GM12878 (cell line): ENCODE measurements around the gene ZNF644.

Experiments used
- ASH2L ChIP-seq: fragments of 300-600, 200-600 bp; sonication (generic); IDR thresholded peaks from 2 replicates; pipeline ENCODE4 v1.6.1; 2017; ENCODE audit warnings: low read depth, mild to moderate bottlenecking, borderline replicate concordance
- CBX3 ChIP-seq: fragments of 200-600 bp; sonication (generic); IDR thresholded peaks from 2 replicates; pipeline ENCODE4 v1.6.1; 2016; ENCODE audit warnings: low read depth, borderline replicate concordance
- CTCF ChIP-seq, 3 experiments: IDR thresholded peaks in 2 of 3; conservative IDR thresholded peaks in 1 of 3; 2 replicates each; pipeline ENCODE4 v1.5.1; 2011; ENCODE audit warnings: low read depth in 3 of 3, low read length in 3 of 3, mild to moderate bottlenecking in 3 of 3, control low read depth in 2 of 3, moderate library complexity in 2 of 3, inconsistent platforms in 1 of 3, mixed read lengths in 1 of 3; ENCODE audit not compliant: control insufficient read depth in 2 of 3, insufficient read depth in 1 of 3; ENCODE audit errors: extremely low read depth in 1 of 3
- IRF4 ChIP-seq: IDR thresholded peaks from 2 replicates; pipeline ENCODE4 v1.6.1; 2011; ENCODE audit warnings: low read depth, low read length
- POLR2A ChIP-seq: IDR thresholded peaks from 2 replicates; pipeline ENCODE4 v1.6.1; 2011; ENCODE audit warnings: low read depth, mild to moderate bottlenecking, low read length
- RAD21 ChIP-seq: IDR thresholded peaks from 2 replicates; pipeline ENCODE4 v1.6.1; 2011; ENCODE audit warnings: mild to moderate bottlenecking, low read depth, low read length, moderate library complexity; ENCODE audit not compliant: insufficient read depth
- TF ChIP-seq, protein P1 (sequence below): fragments of 150-350 bp; IDR thresholded peaks from 2 replicates; pipeline ENCODE4 v1.6.1; 2014; ENCODE audit warnings: mild to moderate bottlenecking, low read depth, low read length

DNA sequence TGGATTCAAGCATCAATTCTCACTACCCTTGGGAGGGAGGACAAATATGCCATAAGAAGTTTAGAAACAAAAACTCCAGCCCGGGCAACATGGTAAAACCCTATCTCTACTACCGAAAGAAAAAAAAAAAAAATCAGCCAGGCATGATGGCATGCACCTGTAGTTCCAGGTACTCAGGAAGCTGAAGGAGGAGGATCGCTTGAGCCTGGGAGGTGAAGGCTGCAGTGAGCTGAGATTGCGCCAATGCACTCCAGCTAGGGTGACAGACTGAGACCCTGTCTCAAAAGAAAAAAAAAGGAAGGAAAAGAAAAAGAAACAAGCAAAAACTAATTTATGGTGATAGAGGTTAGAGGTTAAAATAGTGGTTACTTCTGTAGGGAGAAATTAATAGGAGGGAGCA lies 9.6 kb downstream of the ZNF644 start:
- TF ChIP-seq CBX3 (no peak), CTCF (IDR thresholded peaks at IDR 0.05 in 2 of 3, conservative IDR thresholded peaks at IDR 0.05 in 1 of 3; ENCODE audit: control insufficient read depth in 2 of 3, extremely low read depth in 1 of 3, insufficient read depth in 1 of 3, low read depth in 3 of 3, low read length in 3 of 3) (no peak), POLR2A (no peak), RAD21 (no peak), IRF4 (no peak), ASH2L (no peak)
- TF ChIP-seq, protein P1, sequence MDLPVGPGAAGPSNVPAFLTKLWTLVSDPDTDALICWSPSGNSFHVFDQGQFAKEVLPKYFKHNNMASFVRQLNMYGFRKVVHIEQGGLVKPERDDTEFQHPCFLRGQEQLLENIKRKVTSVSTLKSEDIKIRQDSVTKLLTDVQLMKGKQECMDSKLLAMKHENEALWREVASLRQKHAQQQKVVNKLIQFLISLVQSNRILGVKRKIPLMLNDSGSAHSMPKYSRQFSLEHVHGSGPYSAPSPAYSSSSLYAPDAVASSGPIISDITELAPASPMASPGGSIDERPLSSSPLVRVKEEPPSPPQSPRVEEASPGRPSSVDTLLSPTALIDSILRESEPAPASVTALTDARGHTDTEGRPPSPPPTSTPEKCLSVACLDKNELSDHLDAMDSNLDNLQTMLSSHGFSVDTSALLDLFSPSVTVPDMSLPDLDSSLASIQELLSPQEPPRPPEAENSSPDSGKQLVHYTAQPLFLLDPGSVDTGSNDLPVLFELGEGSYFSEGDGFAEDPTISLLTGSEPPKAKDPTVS: no peak
